HCT116 (cell line): ENCODE results near the gene GLMN.

Experiments used
- CBX3 ChIP-seq: IDR thresholded peaks from 2 replicates; pipeline ENCODE4 v1.6.1; 2012; ENCODE audit warnings: low read depth
- CTCF ChIP-seq, 3 experiments: fragments of 200-600 bp in 1 of 3; sonication (generic) in 1 of 3; IDR thresholded peaks in 2 of 3; conservative IDR thresholded peaks in 1 of 3; 2 replicates each; pipeline ENCODE4 v1.5.1; 2012 to 2017; ENCODE audit warnings: low read depth in 2 of 3, low read length in 2 of 3, antibody characterized with exemption in 1 of 3, borderline replicate concordance in 1 of 3, control low read depth in 1 of 3, mild to moderate bottlenecking in 1 of 3, mixed read lengths in 1 of 3, mixed run types in 1 of 3, moderate library complexity in 1 of 3; ENCODE audit not compliant: insufficient read depth in 1 of 3
- EZH2 ChIP-seq: fragments of 200-600 bp; sonication (generic); IDR thresholded peaks from 2 replicates; pipeline ENCODE4 v1.6.1; 2017; ENCODE audit warnings: antibody characterized with exemption, mixed run types
- TCF7L2 ChIP-seq: IDR thresholded peaks from 2 replicates; pipeline ENCODE4 v1.7.0; 2011; ENCODE audit warnings: borderline replicate concordance, inconsistent platforms; ENCODE audit not compliant: insufficient read depth, insufficient read length; ENCODE audit errors: extremely low read depth

- TF ChIP-seq CBX3, result no peak
- no peak for TF ChIP-seq TCF7L2
- no peak for TF ChIP-seq CTCF (IDR thresholded peaks at IDR 0.05 in 2 of 3, conservative IDR thresholded peaks at IDR 0.05 in 1 of 3; ENCODE audit: borderline replicate concordance in 1 of 3, insufficient read depth in 1 of 3, low read depth in 2 of 3, low read length in 2 of 3)
- no peak for TF ChIP-seq EZH2
Measured at GRCh38 chr1:92276082-92276481, 22.7 kb downstream of the GLMN start.
